Nephron (organoid): ENCODE results near the gene PLEKHO2.
"Not testable (repeated sequence)": the region's sequence is repeated elsewhere in the genome, so short reads cannot be mapped to it uniquely, and the experiment has no call there.

Experiments used
- H3K27ac Mint-ChIP-seq, 3 experiments: 2 replicates each; pipeline ENCODE4 v1.8.0; 2020; ENCODE audit warnings: mixed read lengths in 3 of 3, mild to moderate bottlenecking in 2 of 3, moderate library complexity in 1 of 3
- H3K27me3 Mint-ChIP-seq: 2 replicates; pipeline ENCODE4 v1.8.0; 2021; ENCODE audit warnings: low read depth, mild to moderate bottlenecking, moderate library complexity, mixed read lengths
- H3K36me3 Mint-ChIP-seq: 2 replicates; pipeline ENCODE4 v1.8.0; 2020; ENCODE audit warnings: low read depth, mixed read lengths
- H3K4me1 Mint-ChIP-seq: 2 replicates; pipeline ENCODE4 v1.8.0; 2020; ENCODE audit warnings: mixed read lengths
- H3K4me3 Mint-ChIP-seq, 3 experiments: 2 replicates each; pipeline ENCODE4 v1.8.0; 2020; ENCODE audit warnings: mild to moderate bottlenecking in 3 of 3, mixed read lengths in 3 of 3, moderate library complexity in 2 of 3
- H3K9me3 Mint-ChIP-seq: 2 replicates; pipeline ENCODE4 v1.8.0; 2020; ENCODE audit warnings: mixed read lengths
- TF ChIP-seq, protein P1 (sequence below), 3 experiments: fragments of 200-600 bp; sonication (generic); IDR thresholded peaks; one replicate each; pipeline ENCODE4 v1.5.0; 2021; ENCODE audit warnings: antibody characterized with exemption in 3 of 3; ENCODE audit not compliant: unreplicated experiment in 3 of 3

Gene PLEKHO2, protein sequence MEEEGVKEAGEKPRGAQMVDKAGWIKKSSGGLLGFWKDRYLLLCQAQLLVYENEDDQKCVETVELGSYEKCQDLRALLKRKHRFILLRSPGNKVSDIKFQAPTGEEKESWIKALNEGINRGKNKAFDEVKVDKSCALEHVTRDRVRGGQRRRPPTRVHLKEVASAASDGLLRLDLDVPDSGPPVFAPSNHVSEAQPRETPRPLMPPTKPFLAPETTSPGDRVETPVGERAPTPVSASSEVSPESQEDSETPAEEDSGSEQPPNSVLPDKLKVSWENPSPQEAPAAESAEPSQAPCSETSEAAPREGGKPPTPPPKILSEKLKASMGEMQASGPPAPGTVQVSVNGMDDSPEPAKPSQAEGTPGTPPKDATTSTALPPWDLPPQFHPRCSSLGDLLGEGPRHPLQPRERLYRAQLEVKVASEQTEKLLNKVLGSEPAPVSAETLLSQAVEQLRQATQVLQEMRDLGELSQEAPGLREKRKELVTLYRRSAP

DNA sequence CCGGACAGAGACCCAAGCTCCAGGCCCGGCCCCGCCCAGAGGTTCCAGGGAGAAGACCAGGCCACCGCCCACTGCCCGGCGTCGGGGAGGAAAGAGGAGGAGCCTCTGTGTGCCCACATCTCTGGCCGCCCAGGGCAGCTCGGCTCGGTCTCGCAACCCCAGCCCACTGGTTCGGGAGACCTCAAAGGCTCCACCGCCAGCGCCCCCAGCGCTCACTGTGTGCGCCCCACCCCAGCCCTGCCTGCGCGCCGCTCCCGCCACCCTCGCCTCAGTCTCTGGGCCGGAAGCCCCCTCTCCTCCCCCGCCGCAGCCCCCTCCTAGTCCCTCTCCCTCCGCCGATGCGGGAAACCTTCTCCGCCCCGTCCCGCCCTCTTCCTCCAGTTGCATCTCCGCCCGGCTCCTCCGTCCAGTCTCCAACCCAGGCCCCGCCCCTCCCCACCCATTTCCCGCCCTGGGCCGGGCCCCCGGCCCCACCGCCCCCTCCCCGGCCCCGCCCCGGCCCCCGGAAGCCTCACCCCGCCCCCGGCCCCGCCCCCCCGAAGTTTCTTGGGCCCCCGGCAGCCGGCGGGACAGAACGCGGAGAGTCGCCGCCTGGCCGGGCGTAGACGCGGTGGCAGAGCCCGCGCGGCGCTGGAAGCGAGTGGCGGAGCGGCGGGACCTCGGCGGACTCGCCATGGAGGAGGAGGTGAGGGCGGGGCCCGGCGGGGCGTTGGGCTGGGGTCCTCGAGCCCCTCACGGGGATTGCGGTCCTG lies at the start of gene PLEKHO2:
Gene PLEKHO2 (plus strand): TSS at position 572 of the 752 bp plus-strand sequence. CDS start 102 bp downstream, at position 674.
- H3K4me1 Mint-ChIP-seq = peaks cover 47% of the 10 kb centered on the region
- no peaks in the 10 kb centered on the region for H3K36me3 Mint-ChIP-seq
- peak within 1 kb of the TSS; percentile 92 to 98 (median 97) for H3K4me3 Mint-ChIP-seq
- H3K9me3 Mint-ChIP-seq = no peaks in the 10 kb centered on the region
- TF ChIP-seq, protein P1, sequence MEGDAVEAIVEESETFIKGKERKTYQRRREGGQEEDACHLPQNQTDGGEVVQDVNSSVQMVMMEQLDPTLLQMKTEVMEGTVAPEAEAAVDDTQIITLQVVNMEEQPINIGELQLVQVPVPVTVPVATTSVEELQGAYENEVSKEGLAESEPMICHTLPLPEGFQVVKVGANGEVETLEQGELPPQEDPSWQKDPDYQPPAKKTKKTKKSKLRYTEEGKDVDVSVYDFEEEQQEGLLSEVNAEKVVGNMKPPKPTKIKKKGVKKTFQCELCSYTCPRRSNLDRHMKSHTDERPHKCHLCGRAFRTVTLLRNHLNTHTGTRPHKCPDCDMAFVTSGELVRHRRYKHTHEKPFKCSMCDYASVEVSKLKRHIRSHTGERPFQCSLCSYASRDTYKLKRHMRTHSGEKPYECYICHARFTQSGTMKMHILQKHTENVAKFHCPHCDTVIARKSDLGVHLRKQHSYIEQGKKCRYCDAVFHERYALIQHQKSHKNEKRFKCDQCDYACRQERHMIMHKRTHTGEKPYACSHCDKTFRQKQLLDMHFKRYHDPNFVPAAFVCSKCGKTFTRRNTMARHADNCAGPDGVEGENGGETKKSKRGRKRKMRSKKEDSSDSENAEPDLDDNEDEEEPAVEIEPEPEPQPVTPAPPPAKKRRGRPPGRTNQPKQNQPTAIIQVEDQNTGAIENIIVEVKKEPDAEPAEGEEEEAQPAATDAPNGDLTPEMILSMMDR (IDR thresholded peaks at IDR 0.05; ENCODE audit: unreplicated experiment in 3 of 3) = peak in 1 of 3 experiments; percentile 10
- H3K27ac Mint-ChIP-seq = peak within 1 kb of the TSS; percentile 76 to 88 (median 86)
- H3K27me3 Mint-ChIP-seq = no peaks in the 10 kb centered on the region

DNA sequence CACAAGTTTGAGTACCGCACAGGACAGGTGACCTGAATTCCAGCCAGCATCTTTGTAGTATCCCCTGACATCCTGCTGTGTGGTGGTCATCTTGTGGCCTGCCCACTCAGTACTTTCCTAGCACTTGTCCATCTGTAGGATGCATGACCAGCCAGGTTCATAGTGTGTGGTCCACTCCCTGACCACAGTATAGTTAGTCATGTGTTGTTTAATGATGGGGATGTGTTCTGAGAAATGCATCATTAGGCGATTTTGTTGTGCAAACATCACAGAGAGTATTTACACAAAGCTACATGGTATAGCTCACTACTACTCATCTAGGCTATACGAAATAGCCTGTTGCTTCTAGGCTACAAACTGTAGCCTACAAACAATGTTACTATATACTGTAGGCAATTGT lies 49.4 kb upstream of the PLEKHO2 start:
- H3K27ac Mint-ChIP-seq = no peak overlapping the region
- H3K9me3 Mint-ChIP-seq = no peaks in the 10 kb centered on the region
- H3K36me3 Mint-ChIP-seq = no peaks in the 10 kb centered on the region
- H3K4me3 Mint-ChIP-seq = no peak overlapping the region
- TF ChIP-seq, protein P1 (IDR thresholded peaks at IDR 0.05; ENCODE audit: unreplicated experiment in 3 of 3) = no peak
- H3K4me1 Mint-ChIP-seq = no peaks in the 10 kb centered on the region
- H3K27me3 Mint-ChIP-seq = no peaks in the 10 kb centered on the region

DNA sequence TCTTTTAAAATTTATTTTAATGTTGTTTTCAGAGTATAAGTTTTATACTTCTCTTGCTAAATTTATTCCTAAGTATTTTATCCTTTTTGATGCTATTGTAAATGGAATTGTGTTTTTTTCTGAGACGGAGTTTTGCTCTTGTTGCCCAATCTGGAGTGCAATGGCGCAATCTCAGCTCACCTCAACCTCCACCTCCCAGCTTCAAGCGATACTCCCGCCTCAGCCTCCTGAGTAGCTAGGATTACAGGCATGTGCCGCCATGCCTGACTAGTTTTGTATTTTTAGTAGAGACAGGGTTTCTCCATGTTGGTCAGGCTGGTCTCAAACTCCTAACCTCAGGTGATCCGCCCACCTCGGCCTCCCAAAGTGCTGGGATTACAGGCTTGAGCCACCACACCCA lies 46.4 kb upstream of the PLEKHO2 start:
- not testable (repeated sequence) for H3K4me3 Mint-ChIP-seq, H3K9me3 Mint-ChIP-seq, H3K27me3 Mint-ChIP-seq, H3K4me1 Mint-ChIP-seq, H3K36me3 Mint-ChIP-seq, H3K27ac Mint-ChIP-seq

DNA sequence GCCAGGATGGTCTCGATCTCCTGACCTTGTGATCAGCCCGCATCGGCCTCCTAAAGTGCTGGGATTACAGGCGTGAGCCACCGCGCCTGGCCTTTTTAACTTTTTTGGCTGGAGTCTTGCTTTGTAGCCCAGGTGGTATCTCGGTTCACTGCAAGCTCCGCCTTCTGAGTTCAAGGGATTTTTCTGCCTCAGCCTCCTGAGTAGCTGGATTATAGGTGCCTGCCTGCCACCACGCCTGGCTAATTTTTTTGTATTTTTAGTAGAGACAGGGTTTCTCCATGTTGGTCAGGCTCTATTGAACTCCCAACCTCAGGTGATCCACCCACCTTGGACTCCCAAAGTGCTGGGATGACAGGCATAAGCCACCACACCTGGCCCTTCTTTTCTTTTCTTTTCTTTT lies 45.8 kb upstream of the PLEKHO2 start:
- not testable (repeated sequence) for H3K27ac Mint-ChIP-seq, H3K4me3 Mint-ChIP-seq

DNA sequence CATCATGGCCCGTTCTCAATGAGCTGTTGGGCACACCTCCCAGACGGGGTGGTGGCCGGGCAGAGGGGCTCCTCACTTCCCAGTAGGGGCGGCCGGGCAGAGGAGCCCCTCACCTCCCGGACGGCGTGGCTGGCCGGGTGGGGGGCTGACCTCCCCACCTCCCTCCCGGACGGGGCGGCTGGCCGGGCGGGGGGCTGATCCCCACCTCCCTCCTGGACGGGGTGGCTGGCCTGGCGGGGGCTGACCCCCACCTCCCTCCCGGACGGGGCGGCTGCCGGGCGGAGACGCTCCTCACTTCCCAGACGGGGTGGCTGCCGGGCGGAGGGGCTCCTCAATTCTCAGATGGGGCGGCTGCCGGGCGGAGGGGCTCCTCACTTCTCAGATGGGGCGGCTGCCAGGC lies 42.8 kb upstream of the PLEKHO2 start:
- not testable (repeated sequence) for H3K27me3 Mint-ChIP-seq, H3K36me3 Mint-ChIP-seq, H3K4me3 Mint-ChIP-seq, H3K27ac Mint-ChIP-seq, H3K9me3 Mint-ChIP-seq, H3K4me1 Mint-ChIP-seq

More for the DNA sequence above, 45.8 kb upstream of the PLEKHO2 start:
- H3K4me1 Mint-ChIP-seq, H3K27me3 Mint-ChIP-seq, H3K9me3 Mint-ChIP-seq, H3K36me3 Mint-ChIP-seq: not testable (repeated sequence)

DNA sequence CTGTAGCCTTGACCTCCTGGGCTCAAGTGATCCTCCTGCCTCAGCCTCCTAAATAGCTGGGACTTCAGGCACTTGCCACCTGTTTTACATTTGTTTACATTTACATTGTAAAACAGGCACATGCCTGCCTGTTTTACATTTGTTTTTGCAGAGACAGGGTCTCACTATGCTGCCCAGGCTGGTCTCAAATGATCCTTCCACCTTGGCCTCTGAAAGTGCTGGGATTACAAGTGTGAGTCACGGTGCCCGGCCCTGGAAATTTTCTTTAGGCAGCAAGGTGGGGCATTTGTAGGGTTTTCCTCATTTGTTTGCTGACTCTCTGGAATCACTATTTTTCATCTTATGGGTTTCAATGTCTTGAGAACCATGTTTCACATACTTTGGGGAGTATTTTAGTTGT lies 41.2 kb upstream of the PLEKHO2 start:
- H3K4me3 Mint-ChIP-seq = no peak overlapping the region

DNA sequence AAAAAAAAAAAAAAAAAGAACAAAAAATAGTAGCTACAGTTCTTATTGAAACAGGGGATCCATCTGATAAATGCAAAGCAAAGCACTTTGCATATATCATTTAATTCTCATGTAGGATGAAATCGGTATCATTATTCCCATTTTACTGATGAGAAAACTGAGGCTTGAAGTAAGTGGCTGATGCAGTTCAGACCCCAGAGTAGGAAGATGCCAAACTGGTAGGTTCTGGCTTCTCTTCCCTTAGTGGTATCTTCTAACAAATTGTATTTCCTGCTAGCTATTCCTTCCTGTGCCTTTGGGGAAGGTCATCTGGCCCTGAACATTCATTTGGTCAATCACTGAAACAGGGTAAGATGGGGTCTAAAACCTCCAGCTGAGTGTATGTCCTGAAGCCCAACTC lies 38.2 kb upstream of the PLEKHO2 start:
- Mint-ChIP-seq H3K27me3 (peaks cover under 1% of the 10 kb centered on the region), H3K4me3 (no peak overlapping the region), H3K36me3 (no peaks in the 10 kb centered on the region), H3K27ac (no peak overlapping the region), H3K9me3 (no peaks in the 10 kb centered on the region), H3K4me1 (peaks cover 8% of the 10 kb centered on the region)
- TF ChIP-seq, protein P1 (IDR thresholded peaks at IDR 0.05; ENCODE audit: unreplicated experiment in 3 of 3) = no peak

More for the DNA sequence above, 41.2 kb upstream of the PLEKHO2 start:
- Mint-ChIP-seq H3K27me3 (no peaks in the 10 kb centered on the region), H3K36me3 (no peaks in the 10 kb centered on the region), H3K27ac (peak overlapping the region in 1 of 3 experiments; percentile 10), H3K4me1 (no peaks in the 10 kb centered on the region), H3K9me3 (no peaks in the 10 kb centered on the region)
- TF ChIP-seq, protein P1 (IDR thresholded peaks at IDR 0.05; ENCODE audit: unreplicated experiment in 3 of 3) = no peak
